Measurements from ENCODE around the gene TUBA1C.

DNA sequence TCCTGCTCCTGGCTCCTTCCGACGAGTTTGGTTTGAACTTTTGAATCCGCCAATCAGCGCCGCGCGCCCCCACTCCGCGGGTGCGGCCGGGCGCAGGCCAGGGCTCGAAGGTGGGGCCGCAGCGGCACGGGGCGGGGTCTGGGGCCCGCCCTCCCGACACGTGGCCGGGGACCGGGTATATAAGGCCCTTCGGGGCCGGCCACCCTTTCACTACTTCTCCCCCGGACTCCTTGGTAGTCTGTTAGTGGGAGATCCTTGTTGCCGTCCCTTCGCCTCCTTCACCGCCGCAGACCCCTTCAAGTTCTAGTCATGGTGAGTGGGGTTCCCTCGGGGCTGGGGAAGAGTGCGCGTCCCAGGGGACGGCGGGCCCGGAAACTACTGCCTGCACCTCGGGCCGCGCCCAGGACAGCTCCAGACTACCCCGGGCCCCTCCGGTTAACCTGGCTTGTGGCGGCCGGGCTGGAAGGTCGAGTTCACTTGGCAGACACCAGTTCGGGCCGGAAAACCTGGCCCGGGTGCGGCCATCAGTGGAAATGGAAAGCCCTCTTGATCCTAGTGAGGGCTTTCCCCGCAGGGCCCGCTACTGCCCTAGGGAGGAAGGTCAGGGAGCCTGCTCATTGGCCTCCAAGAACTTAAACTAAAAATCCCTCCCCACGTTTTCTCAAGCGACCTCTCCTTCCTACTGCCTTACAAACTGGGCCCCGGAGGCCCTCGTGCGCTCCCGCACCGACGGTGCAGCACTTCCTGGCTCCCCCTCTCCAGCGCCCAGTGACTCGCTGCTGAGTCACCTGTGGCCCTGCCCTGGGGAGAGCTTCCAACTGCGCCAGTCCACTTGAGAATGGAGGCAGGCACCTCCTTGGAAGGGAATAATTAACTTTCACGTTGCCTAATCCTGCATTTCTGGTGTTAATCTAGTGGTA, at the start of gene TUBA1C:
- TF ChIP-seq CTCF (IDR thresholded peaks at IDR 0.05), result no peak
- TF ChIP-seq EZH2phosphoT487 (IDR thresholded peaks at IDR 0.05), result no peak

Measured in neural progenitor cell (in vitro differentiated cells).